ENCODE measurements around the gene ZNF800.

DNA sequence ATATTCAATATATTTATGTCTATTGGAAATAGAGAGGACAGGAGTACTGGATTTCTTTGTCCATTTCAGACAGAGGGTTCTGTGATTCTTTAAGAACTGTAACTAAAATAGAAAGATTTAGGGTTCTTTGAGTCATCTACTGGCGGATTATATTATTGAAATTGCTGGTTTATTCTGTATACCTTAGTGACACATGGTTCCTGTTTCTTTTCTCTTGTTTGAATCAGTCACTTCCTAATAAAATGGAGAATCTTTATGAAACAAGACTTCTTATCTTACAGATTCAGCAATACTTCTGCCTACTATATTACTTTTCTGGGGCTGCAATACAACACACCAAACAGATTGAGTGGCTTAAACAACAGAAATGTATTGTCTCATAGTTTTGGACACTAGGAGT lies 20.8 kb upstream of the ZNF800 start:
- no peak for TF ChIP-seq RCOR1 (IDR thresholded peaks at IDR 0.05; ENCODE audit: low read length)
- TF ChIP-seq, protein P1, sequence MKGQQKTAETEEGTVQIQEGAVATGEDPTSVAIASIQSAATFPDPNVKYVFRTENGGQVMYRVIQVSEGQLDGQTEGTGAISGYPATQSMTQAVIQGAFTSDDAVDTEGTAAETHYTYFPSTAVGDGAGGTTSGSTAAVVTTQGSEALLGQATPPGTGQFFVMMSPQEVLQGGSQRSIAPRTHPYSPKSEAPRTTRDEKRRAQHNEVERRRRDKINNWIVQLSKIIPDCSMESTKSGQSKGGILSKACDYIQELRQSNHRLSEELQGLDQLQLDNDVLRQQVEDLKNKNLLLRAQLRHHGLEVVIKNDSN (IDR thresholded peaks at IDR 0.05; ENCODE audit: borderline replicate concordance, low read depth) = no peak
- TF ChIP-seq, protein P2, sequence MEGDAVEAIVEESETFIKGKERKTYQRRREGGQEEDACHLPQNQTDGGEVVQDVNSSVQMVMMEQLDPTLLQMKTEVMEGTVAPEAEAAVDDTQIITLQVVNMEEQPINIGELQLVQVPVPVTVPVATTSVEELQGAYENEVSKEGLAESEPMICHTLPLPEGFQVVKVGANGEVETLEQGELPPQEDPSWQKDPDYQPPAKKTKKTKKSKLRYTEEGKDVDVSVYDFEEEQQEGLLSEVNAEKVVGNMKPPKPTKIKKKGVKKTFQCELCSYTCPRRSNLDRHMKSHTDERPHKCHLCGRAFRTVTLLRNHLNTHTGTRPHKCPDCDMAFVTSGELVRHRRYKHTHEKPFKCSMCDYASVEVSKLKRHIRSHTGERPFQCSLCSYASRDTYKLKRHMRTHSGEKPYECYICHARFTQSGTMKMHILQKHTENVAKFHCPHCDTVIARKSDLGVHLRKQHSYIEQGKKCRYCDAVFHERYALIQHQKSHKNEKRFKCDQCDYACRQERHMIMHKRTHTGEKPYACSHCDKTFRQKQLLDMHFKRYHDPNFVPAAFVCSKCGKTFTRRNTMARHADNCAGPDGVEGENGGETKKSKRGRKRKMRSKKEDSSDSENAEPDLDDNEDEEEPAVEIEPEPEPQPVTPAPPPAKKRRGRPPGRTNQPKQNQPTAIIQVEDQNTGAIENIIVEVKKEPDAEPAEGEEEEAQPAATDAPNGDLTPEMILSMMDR (IDR thresholded peaks at IDR 0.05) = no peak
- no peak for TF ChIP-seq POLR2AphosphoS5 (IDR thresholded peaks at IDR 0.05; ENCODE audit: low read depth, low read length)
- TF ChIP-seq, protein P3, sequence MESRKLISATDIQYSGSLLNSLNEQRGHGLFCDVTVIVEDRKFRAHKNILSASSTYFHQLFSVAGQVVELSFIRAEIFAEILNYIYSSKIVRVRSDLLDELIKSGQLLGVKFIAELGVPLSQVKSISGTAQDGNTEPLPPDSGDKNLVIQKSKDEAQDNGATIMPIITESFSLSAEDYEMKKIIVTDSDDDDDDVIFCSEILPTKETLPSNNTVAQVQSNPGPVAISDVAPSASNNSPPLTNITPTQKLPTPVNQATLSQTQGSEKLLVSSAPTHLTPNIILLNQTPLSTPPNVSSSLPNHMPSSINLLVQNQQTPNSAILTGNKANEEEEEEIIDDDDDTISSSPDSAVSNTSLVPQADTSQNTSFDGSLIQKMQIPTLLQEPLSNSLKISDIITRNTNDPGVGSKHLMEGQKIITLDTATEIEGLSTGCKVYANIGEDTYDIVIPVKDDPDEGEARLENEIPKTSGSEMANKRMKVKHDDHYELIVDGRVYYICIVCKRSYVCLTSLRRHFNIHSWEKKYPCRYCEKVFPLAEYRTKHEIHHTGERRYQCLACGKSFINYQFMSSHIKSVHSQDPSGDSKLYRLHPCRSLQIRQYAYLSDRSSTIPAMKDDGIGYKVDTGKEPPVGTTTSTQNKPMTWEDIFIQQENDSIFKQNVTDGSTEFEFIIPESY (IDR thresholded peaks at IDR 0.05; ENCODE audit: borderline replicate concordance, low read depth) = no peak
- TF ChIP-seq NFIC (IDR thresholded peaks at IDR 0.05; ENCODE audit: borderline replicate concordance) = no peak
- TF ChIP-seq JUND (IDR thresholded peaks at IDR 0.05) = no peak
- TF ChIP-seq RAD21 (IDR thresholded peaks at IDR 0.05; ENCODE audit: low read length) = no peak
- no peak for TF ChIP-seq EZH2phosphoT487 (IDR thresholded peaks at IDR 0.05; ENCODE audit: borderline replicate concordance, low read depth)
- no peak for TF ChIP-seq TAF1 (IDR thresholded peaks at IDR 0.05; ENCODE audit: borderline replicate concordance, low read depth, low read length)
- TF ChIP-seq MXI1 (IDR thresholded peaks at IDR 0.05; ENCODE audit: low read depth, low read length) = no peak
- no peak for TF ChIP-seq SIN3A (IDR thresholded peaks at IDR 0.05; ENCODE audit: borderline replicate concordance, low read depth, low read length)
